KMS-11 (cell line): ENCODE measurements around the gene MACROD2.
"Not testable (repeated sequence)": the region's sequence is repeated elsewhere in the genome, so short reads cannot be mapped to it uniquely, and the experiment has no call there.

ENCODE experiments used
- H2AFZ ChIP-seq: fragments of 200-600 bp; sonication (generic); 2 replicates; pipeline ENCODE4 v1.6.1; 2016; ENCODE audit warnings: antibody characterized with exemption, mixed run types, low read depth
- H3K27ac ChIP-seq: fragments of 200-600 bp; sonication (generic); 2 replicates; pipeline ENCODE4 v1.6.1; 2016; ENCODE audit warnings: mild to moderate bottlenecking, mixed run types
- H3K27me3 ChIP-seq: fragments of 200-600 bp; sonication (generic); 2 replicates; pipeline ENCODE4 v1.6.1; 2017; ENCODE audit warnings: mild to moderate bottlenecking, low read depth, mixed run types, moderate library complexity; ENCODE audit not compliant: insufficient read depth
- H3K36me3 ChIP-seq: fragments of 200-600 bp; sonication (generic); 2 replicates; pipeline ENCODE4 v1.6.1; 2017; ENCODE audit warnings: mild to moderate bottlenecking, mixed run types; ENCODE audit not compliant: insufficient read depth
- H3K4me1 ChIP-seq: fragments of 200-600 bp; sonication (generic); 2 replicates; pipeline ENCODE4 v1.6.1; 2016; ENCODE audit warnings: mild to moderate bottlenecking, low read depth, mixed run types; ENCODE audit not compliant: poor library complexity, severe bottlenecking
- H3K4me2 ChIP-seq: fragments of 200-600 bp; sonication (generic); 2 replicates; pipeline ENCODE4 v1.7.0; 2016; ENCODE audit warnings: mild to moderate bottlenecking, mixed run types
- H3K4me3 ChIP-seq: fragments of 200-600 bp; sonication (generic); IDR thresholded peaks from 2 replicates; pipeline ENCODE4 v1.6.1; 2017; ENCODE audit warnings: low read depth, low read length, mixed read lengths; ENCODE audit not compliant: insufficient read depth
- H3K79me2 ChIP-seq: fragments of 200-600 bp; sonication (generic); 2 replicates; pipeline ENCODE4 v1.6.1; 2016; ENCODE audit warnings: low read depth, mixed run types; ENCODE audit not compliant: insufficient read depth
- H3K9ac ChIP-seq: fragments of 200-600 bp; sonication (generic); 2 replicates; pipeline ENCODE4 v1.6.1; 2016; ENCODE audit warnings: mild to moderate bottlenecking, mixed run types
- H4K20me1 ChIP-seq: fragments of 200-600 bp; sonication (generic); 2 replicates; pipeline ENCODE4 v1.6.1; 2016; ENCODE audit warnings: mild to moderate bottlenecking, mixed run types; ENCODE audit not compliant: insufficient read depth
- TF ChIP-seq, protein P1 (sequence below): fragments of 200-600 bp; sonication (generic); conservative IDR thresholded peaks from 2 replicates; pipeline ENCODE4 v1.6.1; 2017; ENCODE audit warnings: low read depth, mild to moderate bottlenecking, antibody characterized with exemption, low read length, moderate library complexity, mixed read lengths

Gene MACROD2

GRCh38 chr20:15188415-15188814, 1193.1 kb downstream of the MACROD2 start:
- H2AFZ ChIP-seq = no peak overlapping the region
- no peaks in the 10 kb centered on the region for H3K4me1 ChIP-seq
- no peak overlapping the region for H3K4me3 ChIP-seq
- no peak overlapping the region for H3K27ac ChIP-seq
- H3K27me3 ChIP-seq = no peaks in the 10 kb centered on the region
- TF ChIP-seq, protein P1, sequence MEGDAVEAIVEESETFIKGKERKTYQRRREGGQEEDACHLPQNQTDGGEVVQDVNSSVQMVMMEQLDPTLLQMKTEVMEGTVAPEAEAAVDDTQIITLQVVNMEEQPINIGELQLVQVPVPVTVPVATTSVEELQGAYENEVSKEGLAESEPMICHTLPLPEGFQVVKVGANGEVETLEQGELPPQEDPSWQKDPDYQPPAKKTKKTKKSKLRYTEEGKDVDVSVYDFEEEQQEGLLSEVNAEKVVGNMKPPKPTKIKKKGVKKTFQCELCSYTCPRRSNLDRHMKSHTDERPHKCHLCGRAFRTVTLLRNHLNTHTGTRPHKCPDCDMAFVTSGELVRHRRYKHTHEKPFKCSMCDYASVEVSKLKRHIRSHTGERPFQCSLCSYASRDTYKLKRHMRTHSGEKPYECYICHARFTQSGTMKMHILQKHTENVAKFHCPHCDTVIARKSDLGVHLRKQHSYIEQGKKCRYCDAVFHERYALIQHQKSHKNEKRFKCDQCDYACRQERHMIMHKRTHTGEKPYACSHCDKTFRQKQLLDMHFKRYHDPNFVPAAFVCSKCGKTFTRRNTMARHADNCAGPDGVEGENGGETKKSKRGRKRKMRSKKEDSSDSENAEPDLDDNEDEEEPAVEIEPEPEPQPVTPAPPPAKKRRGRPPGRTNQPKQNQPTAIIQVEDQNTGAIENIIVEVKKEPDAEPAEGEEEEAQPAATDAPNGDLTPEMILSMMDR = no peak
- no peak overlapping the region for H3K9ac ChIP-seq
- no peaks in the 10 kb centered on the region for H3K36me3 ChIP-seq
- H3K79me2 ChIP-seq = no peaks in the 10 kb centered on the region
- H3K4me2 ChIP-seq = no peak overlapping the region
- H4K20me1 ChIP-seq = no peaks in the 10 kb centered on the region

DNA sequence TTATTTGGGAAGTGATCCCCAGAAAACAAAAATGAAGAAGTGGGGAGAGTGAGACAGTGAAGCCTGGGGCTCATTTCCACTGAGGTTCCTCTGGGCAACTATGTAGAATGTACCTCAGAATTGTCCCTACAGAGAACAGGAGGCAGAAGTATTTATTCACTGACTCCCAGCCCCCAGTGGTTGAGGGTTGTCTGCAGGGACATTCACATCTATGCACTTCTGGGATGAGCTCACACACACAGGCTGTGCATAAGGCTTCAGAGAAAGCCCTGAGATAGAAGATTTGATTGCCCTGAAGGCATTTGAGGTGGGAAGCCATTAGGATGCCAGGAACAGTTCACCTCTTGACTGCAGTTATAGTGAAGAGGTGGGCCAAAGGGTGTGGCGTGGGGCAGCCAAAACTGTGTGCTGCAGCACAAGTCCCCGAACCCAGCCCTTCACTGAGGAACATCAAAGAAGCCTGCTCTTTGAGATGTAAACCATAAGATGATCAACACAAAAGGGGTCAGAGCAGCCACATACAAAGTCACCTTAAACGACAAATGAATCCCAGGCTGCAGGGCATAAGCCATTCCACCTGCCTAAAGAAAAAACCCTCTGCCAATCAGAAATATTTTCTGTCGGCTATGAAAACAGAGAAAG, 1195.9 kb downstream of the MACROD2 start:
- no peak overlapping the region for H3K9ac ChIP-seq
- H4K20me1 ChIP-seq = no peaks in the 10 kb centered on the region
- no peak overlapping the region for H3K27ac ChIP-seq
- H3K4me3 ChIP-seq = no peak overlapping the region
- no peaks in the 10 kb centered on the region for H3K4me1 ChIP-seq
- H2AFZ ChIP-seq = no peak overlapping the region
- no peaks in the 10 kb centered on the region for H3K27me3 ChIP-seq
- no peaks in the 10 kb centered on the region for H3K79me2 ChIP-seq
- H3K4me2 ChIP-seq = no peak overlapping the region
- TF ChIP-seq, protein P1 = no peak
- H3K36me3 ChIP-seq = no peaks in the 10 kb centered on the region

- peaks cover 22% of the 10 kb centered on the region for H3K4me1 ChIP-seq
- no peak overlapping the region for H3K4me2 ChIP-seq
- TF ChIP-seq, protein P1 = no peak
- H3K36me3 ChIP-seq = no peaks in the 10 kb centered on the region
- no peak overlapping the region for H3K9ac ChIP-seq
- H3K79me2 ChIP-seq = no peaks in the 10 kb centered on the region
- H3K4me3 ChIP-seq = no peak overlapping the region
- H3K27me3 ChIP-seq = no peaks in the 10 kb centered on the region
- no peak overlapping the region for H2AFZ ChIP-seq
- H3K27ac ChIP-seq = no peak overlapping the region
- H4K20me1 ChIP-seq = no peaks in the 10 kb centered on the region
These were observed 1200.1 kb downstream of the MACROD2 start for GRCh38 chr20:15195378-15195777.

- Histone ChIP-seq H3K27me3 (no peaks in the 10 kb centered on the region), H3K79me2 (no peaks in the 10 kb centered on the region), H3K9ac (no peak overlapping the region), H2AFZ (no peak overlapping the region), H4K20me1 (no peaks in the 10 kb centered on the region), H3K4me3 (no peak overlapping the region), H3K4me1 (peaks cover 28% of the 10 kb centered on the region), H3K27ac (no peak overlapping the region), H3K36me3 (no peaks in the 10 kb centered on the region), H3K4me2 (no peak overlapping the region)
- TF ChIP-seq, protein P1 = no peak
These were observed 1201.4 kb downstream of the MACROD2 start for GRCh38 chr20:15196547-15197255.

DNA sequence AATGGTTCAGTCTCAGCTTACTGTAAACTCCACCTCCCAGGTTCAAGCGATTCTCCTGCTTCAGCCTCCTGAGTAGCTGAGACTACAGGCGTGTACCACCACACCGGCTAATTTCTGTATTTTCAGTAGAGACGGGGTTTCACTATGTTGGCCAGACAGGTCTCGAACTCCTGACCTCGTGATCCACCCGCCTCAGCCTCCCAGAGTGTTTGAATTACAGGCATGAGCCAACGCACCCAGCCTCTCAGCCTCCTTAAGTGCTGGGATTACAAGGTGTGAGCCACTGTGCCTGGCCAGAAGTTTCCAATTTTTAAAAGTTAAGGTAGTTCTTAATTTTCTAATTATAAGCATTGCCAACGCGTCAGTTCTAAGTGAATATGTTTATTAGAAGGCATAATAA, 1202.7 kb downstream of the MACROD2 start:
- not testable (repeated sequence) for H4K20me1 ChIP-seq, H3K27ac ChIP-seq, H3K9ac ChIP-seq, H3K79me2 ChIP-seq, H3K27me3 ChIP-seq, H2AFZ ChIP-seq, H3K4me2 ChIP-seq, H3K36me3 ChIP-seq, H3K4me3 ChIP-seq
- H3K4me1 ChIP-seq = peaks cover 28% of the 10 kb centered on the region
